HL-60/S4 (cell line): ENCODE data around the gene SHROOM2.
"Not testable (repeated sequence)": the region's sequence is repeated elsewhere in the genome, so short reads cannot be mapped to it uniquely, and the experiment has no call there.

Experiments used
- in situ Hi-C: fragments of 300-500 bp; cut with MboI; formaldehyde crosslinking; loops from 2 replicates; pipeline ENCODE4 v1.14.3; 2022; ENCODE audit warnings: low sequenced_read_pairs

Gene SHROOM2

GRCh38 chrX:9829308-9830267 is 43.4 kb downstream of the SHROOM2 start:
- in situ Hi-C loops = no loop called here

- in situ Hi-C loops = no loop called here
These were observed 46.6 kb downstream of the SHROOM2 start for GRCh38 chrX:9832811-9833210.

DNA sequence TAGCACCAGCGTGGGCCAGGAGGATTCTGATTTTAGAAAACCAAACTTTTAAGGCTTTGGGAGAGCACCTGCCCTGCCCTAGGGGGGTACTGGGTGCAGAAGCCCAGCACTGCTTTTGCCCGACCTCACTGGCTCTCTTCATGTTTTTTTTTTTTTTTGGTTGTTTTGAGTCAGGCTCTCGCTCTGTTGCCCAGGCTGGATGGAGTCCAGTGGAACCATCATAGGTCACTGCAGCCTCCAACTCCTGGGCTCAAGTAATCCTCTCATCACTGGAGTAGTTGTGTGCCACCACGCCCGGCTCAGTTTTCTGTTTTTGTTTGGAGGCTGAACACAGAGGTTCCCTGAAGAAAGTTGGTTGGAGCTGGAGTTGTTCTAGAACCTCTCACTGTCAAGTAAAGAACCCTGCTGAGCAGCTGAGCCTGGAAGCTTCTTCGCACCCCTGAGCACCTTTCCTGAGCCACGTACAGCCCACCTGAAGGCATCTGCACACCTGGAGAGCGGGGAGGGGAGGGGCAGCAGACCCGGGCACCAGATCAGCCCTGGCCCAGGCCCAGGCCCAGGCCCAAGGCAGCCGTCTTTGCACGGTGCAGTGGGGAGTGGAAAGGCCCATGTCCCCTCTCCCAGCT is 49.5 kb downstream of the SHROOM2 start:
- in situ Hi-C loops = no loop called here

DNA sequence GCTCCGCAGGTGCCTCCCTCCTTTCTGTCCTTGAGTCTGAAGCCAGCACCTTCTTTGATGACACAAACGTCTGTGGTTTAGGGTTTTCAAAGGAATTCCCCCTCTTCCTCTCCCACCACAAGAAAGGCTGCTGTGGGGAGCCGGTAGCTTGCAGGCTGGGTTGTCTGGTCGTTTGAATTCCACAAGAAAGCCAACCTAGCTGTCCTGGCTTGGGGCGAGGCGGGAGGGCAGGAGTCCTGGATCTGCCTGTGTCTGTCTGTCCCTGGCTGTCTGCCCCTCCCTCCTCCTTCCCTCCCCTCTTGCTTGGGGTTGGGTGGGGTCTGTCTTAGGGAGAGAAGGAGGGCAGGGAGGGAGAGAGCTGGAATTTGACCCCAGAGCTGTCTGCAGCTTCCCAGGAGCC is 56.3 kb downstream of the SHROOM2 start:
- in situ Hi-C loops = no loop called here

DNA sequence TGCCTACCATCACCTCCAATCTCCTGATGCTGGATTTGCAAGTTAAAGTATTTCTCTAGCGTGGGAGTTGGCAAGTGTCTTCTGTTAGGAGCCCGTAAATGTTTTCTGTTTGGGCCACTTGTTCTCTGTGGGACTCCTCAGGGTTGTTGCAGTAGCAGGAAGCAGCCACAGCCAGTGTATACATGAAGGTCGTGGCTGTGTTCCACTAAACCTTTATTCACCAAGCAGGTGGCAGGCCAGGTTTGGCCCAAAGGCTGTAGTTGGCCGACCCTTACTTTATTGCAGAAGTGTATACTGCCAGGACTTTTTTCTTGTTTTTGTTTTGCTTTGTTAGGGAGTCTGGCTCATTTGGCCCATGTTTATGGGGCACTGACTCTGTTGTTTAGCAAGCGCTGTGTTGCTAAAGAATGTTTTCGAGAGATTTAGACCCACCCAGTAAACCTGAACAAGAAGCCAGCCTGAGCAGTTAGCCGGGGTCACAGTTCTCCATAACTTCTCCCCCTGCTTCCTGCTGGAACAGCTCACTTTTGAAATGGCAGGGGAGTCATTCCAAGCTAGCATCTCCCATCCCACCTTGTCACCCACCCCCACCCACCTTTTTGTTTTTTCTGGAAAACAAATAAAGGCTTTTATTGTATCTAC is 58.8 kb downstream of the SHROOM2 start:
- in situ Hi-C loops = no loop called here

DNA sequence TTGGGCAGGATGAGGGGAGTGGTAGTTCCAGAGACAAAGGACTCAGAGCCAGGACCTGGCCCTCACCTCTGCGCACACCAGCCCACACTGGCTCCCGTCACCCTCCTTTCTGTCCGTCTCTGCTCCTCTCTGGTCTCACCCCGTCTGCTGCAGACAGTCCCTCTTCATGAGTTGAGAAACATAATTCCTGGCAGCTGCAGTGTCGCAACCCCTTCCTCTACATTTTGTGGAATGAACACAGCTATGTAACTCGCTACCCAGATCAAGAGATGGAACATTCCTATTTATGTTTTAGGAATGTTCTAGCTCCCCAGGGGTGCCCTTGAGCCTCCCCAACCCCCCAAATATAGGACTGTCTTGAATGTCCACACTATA is 59.3 kb downstream of the SHROOM2 start:
- in situ Hi-C loops = no loop called here

GRCh38 chrX:9846631-9847030 is 60.4 kb downstream of the SHROOM2 start:
- in situ Hi-C loops = no loop called here

DNA sequence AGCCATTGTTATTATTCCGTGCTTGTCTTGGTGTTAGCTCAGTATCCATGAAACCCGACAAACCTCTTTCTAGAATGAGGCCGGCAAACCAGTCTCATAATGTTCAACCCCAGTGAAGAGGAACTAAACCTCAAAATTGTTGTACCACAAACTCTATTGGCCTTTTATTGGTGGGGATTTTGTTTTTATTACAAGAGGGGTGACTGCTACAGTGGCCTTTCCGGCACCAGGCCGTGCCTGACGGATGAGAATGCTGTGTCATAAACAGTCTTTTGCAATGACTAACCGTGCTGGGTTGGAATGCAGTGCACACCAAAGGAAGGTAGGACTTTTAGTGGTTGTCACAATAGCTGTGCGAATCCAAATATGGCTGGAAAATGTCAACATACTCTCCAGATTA is 60.8 kb downstream of the SHROOM2 start:
- in situ Hi-C loops = no loop called here

- in situ Hi-C loops = no loop called here
These were observed 62.7 kb downstream of the SHROOM2 start for GRCh38 chrX:9848718-9849479.

DNA sequence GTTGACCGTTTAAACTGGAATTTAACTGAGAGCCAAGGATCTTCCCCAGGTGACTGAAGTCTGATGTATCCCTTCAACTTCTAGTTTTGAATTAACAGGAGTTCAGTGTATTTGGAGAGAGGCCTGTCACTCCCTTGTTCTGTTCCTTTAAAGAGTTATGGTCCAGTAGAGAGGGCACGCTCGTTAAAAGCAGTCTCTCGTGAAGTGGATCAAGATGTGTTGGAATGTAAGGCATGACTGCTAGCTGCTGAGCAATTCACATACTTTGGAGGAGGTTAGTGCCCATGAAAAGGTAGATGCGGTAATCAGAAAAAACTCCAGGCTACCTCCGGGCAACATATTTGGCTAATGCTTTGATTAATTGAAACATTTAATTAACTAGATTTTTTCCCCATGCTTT is 65.7 kb downstream of the SHROOM2 start:
- in situ Hi-C loops = no loop called here

DNA sequence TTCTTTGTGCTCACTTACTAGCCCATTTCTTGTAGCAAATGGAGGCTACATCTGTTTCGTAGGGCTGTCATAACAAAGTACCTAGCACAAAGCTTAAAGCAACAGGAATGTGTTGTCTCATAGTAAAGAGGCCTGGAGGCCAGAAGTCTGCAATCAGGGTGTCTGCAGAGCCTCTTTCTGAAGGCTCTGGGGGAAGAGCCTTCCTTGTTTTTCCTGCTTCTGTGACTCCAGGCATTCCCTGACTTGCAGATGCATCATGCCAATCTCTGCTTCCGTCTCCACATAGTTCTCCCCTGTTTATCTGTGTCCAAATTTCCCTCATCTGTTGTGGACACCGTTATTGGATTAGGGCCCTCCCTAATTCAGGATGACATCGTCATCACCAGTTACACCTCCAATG is 67.1 kb downstream of the SHROOM2 start:
- in situ Hi-C loops = no loop called here

DNA sequence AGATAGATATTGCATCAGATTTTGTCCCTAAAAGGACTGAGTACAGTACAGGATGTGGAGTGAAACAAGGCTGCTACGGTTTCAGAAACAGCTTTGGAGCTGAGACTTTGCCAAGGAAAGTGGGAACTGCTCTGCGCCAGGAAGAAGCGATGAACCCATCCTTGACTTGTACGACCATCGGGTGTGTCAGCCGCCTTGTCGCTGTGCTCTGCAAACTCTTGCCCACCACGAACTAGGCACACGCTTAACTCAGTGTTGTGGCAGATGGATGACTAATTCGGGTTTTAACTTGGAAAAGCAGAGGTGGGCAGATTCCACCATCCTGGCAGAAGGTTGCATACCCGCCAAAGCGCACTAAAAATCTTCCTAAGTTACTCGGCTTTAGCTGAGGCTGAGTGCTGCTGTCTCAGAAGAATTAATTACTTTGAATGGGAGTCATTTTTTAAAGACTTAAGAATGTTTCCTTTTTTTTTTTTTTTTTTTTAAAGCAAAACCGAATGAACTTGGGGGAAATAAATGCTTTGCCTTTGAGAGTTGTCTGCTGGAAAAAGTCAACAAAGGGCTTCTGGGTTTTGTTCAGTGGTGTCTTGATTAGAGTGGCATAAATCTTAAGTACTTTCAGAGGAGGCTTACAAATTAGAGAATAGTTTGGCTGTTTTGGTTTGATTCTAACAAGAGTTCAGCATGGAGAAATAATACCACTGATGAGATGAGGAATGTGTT is 69.5 kb downstream of the SHROOM2 start:
- in situ Hi-C loops = no loop called here

GRCh38 chrX:9856588-9856987 is 70.4 kb downstream of the SHROOM2 start:
- in situ Hi-C loops = no loop called here

DNA sequence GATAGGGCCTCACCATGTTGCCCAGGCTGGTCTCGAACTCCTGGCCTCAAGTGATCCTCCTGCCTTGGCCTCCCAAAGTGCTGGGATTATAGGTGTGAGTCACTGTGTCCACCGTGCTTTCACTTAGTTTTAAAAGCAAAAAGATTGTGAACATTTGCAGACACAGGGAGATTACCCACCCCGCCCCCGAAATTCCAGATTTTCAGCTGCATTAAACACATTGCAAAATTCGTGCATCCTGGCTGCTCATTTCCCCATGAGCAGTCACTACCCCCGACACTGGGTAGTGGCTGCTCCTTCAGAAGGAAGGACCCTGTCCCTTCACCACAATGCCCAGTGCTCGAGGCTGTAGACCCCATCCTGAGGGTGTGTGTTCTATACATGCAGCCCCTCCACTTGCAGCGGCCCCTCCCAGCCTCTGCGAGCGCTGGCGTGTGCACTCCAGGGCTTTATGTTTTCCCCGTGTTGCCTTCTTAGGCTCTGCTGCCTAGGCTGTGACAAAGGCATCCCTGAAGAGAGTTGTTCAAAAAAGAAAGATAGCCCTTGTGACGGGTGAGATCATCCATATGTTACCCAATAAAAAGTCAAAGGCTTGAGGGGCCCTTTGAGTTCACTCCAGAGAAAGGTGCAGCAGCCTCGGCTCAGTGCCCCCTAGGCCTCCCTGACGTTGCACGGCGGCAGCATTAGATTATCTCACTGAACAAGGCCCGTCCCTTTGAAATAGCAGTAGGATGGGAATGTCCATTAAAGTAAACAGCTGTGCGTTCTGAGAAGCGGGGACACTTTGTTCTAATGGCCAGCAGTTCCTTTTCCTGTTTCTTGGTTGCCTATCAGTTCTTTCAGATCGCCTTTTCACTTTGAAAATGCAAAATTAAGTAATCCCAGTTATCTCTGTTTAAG is 71.6 kb downstream of the SHROOM2 start:
- in situ Hi-C loops = no loop called here

DNA sequence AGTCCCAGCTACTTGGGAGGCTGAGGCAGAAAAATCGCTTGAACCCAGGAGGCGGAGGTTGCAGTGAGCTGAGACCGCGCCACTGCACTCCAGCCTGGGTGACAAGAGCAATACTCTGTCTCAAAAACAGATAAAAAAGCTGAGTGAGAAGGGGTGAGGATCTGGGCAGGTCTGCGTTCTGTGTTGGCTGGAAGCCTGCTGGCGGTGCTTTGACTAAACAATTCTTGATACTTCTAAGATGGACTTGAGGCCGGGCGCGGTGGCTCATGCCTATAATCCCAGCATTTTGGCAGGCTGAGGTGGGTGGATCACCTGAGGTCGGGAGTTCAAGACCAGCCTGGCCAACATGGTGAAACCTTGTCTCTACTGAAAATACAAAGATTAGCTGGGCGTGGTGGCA is 72.5 kb downstream of the SHROOM2 start:
- in situ Hi-C loops = not testable (repeated sequence)

DNA sequence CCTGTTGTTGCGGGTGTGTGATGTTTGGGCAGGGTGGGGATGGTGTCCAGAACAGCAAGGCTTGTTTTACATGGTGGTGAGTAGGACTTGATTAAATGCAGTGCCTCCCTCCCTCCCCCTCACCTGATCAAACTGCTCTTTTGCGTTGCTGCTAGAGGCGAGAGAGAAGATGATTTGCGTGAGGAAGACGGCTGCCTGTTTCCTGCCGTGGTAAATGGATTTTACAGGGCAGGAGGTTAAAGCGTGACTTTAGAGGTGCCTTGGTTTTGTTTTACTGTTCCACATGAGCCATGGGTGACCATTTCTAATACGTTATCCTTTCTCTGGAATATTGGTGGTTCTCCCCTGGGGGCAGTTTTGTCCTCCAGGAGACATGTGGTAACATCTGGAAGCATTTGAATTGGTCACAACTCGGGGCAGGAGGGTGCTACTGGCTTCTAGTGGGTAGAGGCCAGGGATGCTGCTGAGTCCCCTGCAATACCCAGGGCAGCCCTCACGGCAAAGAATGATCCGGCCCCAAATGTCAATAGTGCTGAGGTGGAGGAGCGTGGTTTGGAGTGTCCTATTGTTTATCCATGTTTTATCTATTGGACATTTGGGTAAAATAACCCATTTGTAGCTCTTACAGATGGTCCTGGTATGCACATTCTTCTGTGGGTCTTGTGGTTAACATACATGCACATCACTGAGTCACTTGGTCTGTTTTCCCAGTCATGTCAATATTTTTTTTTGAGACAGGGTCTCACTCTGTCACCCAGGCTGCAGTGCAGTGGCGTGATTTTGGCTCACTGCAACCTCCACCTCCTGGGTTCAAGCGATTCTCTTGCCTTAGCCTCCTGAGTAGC is 73.7 kb downstream of the SHROOM2 start:
- in situ Hi-C loops = no loop called here

- in situ Hi-C loops = no loop called here
These were observed 74.6 kb downstream of the SHROOM2 start for GRCh38 chrX:9860826-9861225.

DNA sequence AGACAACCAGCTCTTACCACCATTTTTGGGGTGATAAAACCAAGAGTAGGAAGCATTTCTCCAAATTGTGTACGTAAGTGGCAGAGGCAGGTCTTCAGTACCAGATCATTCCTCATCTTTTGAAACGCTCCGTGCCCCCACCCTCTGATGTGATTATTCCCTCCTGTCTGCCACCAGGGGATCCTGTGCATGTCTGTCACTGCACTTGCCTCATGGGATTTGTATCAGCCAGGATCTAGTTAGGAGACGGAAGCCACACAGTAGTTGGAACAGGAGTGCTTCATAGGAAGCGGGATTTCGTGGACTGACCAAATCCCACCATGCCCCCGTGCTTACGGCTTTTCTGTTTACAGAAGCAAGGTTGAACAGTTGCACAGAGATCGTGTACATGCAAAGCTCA is 75.5 kb downstream of the SHROOM2 start:
- in situ Hi-C loops = no loop called here

DNA sequence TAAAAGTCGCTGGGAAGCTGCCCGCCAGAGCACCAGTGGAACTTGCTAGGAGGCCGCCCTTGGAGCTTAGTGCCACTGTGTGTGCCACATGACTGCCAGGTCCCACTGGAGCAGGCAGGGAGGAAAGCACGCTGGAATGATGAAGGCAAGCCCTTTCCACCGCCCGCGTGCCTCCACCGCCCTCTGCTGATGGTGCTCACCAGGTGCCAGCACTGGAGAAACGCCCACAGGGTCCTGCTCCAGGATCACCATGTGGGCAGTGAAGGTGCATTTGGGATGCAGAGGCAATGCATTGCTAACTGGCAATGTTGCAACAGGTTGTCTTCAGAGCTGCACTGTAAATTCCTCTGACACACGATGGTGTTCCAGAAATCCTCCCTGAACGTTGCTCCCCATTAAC is 76.3 kb downstream of the SHROOM2 start:
- in situ Hi-C loops = no loop called here
